Fibroblast of lung (primary cell): ENCODE results near the gene PPID.

Experiments used
- EZH2 ChIP-seq: IDR thresholded peaks from 2 replicates; pipeline ENCODE4 v1.5.1; 2012; ENCODE audit warnings: low read length, control low read depth, mild to moderate bottlenecking; ENCODE audit errors: missing control alignments
- TF ChIP-seq, protein P1 (sequence below), 2 donors: IDR thresholded peaks in 1 of 2; conservative IDR thresholded peaks in 1 of 2; 1 replicate in 1 of 2; 2 replicates in 1 of 2; pipeline ENCODE4 v1.5.1; 2011 to 2012; ENCODE audit warnings: low read length in 2 of 2, control low read depth in 1 of 2, inconsistent platforms in 1 of 2, low read depth in 1 of 2, mild to moderate bottlenecking in 1 of 2

DNA sequence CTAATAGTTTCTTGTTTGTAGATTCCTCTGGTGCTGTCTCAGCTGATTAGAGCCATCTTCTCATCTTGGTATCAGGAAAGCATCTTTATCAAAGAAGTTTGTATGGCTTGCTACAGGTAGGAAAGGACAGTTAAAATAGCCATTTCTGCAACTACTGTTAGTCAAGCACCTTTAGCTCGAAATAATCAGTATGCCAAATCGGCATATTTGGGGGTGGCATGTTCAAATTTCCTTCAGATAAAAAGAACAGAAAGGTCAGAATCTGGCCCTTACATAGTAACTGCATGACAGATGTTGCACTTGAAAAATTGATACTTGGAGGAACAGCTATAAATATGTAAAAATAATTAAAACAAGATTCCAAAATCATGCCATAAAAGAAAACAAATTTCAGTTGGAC lies 56.3 kb downstream of the PPID start:
- TF ChIP-seq, protein P1, sequence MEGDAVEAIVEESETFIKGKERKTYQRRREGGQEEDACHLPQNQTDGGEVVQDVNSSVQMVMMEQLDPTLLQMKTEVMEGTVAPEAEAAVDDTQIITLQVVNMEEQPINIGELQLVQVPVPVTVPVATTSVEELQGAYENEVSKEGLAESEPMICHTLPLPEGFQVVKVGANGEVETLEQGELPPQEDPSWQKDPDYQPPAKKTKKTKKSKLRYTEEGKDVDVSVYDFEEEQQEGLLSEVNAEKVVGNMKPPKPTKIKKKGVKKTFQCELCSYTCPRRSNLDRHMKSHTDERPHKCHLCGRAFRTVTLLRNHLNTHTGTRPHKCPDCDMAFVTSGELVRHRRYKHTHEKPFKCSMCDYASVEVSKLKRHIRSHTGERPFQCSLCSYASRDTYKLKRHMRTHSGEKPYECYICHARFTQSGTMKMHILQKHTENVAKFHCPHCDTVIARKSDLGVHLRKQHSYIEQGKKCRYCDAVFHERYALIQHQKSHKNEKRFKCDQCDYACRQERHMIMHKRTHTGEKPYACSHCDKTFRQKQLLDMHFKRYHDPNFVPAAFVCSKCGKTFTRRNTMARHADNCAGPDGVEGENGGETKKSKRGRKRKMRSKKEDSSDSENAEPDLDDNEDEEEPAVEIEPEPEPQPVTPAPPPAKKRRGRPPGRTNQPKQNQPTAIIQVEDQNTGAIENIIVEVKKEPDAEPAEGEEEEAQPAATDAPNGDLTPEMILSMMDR (conservative IDR thresholded peaks at IDR 0.05 in 1 of 2, IDR thresholded peaks at IDR 0.05 in 1 of 2; ENCODE audit: low read depth in 1 of 2, low read length in 2 of 2), result no peak
- no peak for TF ChIP-seq EZH2
